ENCODE measurements around the gene AGER.
A peak's percentile ranks its signal among the peaks of the same experiment; 100 is the strongest.

The AGER gene

DNA sequence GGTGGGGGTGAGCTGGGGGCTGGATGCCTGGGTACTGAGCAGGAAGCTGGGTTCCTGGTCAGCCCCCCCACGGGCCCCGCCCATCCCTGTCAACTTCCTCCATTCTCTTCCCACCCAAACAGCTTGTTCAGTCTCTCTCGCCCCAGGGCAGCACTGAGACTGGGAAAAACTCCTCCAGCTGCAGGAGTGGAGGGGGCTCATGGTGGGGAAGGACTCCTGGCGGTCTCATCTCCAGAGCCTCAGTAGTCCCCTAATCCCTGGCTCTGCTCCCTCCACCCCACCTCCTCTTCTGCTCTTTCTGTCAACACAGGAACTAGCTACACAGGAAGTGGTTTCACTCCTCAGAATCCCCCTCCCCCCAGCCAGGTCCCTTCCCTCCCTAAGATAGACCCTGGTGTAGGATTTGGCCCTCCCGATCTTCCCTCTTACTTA, 8.6 kb upstream of the AGER start, which contains the start of gene GPSM3:
GPSM3 (minus strand) TSS at position 36 of the 432 bp plus-strand sequence. CDS start 130 bp downstream, outside the sequence.
- TF ChIP-seq, protein P1, sequence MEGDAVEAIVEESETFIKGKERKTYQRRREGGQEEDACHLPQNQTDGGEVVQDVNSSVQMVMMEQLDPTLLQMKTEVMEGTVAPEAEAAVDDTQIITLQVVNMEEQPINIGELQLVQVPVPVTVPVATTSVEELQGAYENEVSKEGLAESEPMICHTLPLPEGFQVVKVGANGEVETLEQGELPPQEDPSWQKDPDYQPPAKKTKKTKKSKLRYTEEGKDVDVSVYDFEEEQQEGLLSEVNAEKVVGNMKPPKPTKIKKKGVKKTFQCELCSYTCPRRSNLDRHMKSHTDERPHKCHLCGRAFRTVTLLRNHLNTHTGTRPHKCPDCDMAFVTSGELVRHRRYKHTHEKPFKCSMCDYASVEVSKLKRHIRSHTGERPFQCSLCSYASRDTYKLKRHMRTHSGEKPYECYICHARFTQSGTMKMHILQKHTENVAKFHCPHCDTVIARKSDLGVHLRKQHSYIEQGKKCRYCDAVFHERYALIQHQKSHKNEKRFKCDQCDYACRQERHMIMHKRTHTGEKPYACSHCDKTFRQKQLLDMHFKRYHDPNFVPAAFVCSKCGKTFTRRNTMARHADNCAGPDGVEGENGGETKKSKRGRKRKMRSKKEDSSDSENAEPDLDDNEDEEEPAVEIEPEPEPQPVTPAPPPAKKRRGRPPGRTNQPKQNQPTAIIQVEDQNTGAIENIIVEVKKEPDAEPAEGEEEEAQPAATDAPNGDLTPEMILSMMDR (IDR thresholded peaks at IDR 0.05; ENCODE audit: low read depth, low read length), result no peak
- DNase-seq, result no peak
- H3K4me3 ChIP-seq (ENCODE audit: low read depth, low read length), result no peak within 1 kb of the TSS
- no peak within 1 kb of the TSS for H3K27ac ChIP-seq
- H3K36me3 ChIP-seq, result peaks cover 13% of the 10 kb centered on the region
- H3K27me3 ChIP-seq (ENCODE audit: insufficient read depth, low read depth, severe bottlenecking), result no peaks in the 10 kb centered on the region
- no peaks in the 10 kb centered on the region for H3K9me3 ChIP-seq (ENCODE audit: severe bottlenecking)

DNA sequence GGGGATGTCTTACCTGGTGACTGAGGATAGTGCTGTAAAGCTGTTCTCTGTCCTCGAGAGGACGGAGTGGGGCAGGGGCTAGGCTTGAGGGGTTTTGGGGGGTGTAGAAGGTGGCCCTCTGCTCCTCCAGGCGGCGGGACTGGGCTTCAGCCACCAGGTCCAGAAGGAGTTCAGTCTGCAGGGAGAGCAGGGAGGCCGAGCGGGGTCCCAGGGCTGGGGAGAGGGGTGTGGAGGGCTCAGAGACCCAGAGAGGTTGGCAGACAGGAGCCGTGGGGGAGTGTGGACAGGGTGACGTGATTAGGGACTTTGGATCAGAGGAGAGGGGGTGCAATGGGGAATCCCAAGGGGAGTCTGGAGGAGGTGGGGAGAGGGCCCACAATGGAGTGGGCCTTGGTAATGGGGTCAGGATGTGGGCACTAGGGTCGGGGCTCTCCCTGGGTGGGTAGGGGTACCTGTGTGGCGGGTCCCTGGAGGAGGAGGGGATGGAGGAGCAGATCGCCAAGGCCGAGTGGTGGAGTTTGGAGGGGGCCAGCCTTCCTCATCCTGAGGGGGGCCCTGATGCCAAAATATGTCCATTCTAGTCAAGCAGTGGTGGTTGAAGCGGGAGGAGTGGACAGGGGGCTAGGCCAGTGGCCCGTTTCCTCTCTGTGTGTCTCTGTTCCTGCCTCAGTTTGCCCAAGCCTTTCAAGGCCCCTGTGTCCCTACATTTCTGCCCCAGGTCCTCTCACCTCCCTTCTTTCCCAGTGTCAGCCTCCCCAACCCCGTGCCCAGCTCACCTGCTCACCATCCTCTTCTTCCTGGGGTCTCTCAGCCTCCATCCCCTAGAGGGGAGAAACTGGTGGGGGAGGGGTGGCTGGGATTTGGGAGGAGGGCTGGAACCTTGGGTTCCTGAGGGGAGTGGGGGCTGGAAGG, 7.9 kb upstream of the AGER start:
- Histone ChIP-seq H3K27ac (no peak overlapping the region), H3K27me3 (ENCODE audit: insufficient read depth, low read depth, severe bottlenecking) (no peaks in the 10 kb centered on the region), H3K9me3 (ENCODE audit: severe bottlenecking) (no peaks in the 10 kb centered on the region), H3K4me3 (ENCODE audit: low read depth, low read length) (no peak overlapping the region), H3K36me3 (peaks cover 20% of the 10 kb centered on the region)
- DNase-seq, result no peak
- TF ChIP-seq, protein P1 (IDR thresholded peaks at IDR 0.05; ENCODE audit: low read depth, low read length), result no peak

- no peaks in the 10 kb centered on the region for H3K27me3 ChIP-seq (ENCODE audit: insufficient read depth, low read depth, severe bottlenecking)
- H3K27ac ChIP-seq, result peak overlapping the region; percentile 88
- H3K4me3 ChIP-seq (ENCODE audit: low read depth, low read length), result peak overlapping the region; percentile 53
- no peak for DNase-seq
- H3K9me3 ChIP-seq (ENCODE audit: severe bottlenecking), result no peaks in the 10 kb centered on the region
- H3K36me3 ChIP-seq, result peaks cover 27% of the 10 kb centered on the region
- TF ChIP-seq, protein P1 (IDR thresholded peaks at IDR 0.05; ENCODE audit: low read depth, low read length), result no peak
These were observed 7.0 kb upstream of the AGER start for GRCh38 chr6:32190911-32191677.

GRCh38 chr6:32190054-32190851, 6.2 kb upstream of the AGER start, which contains the start of gene PBX2:
TSS of gene PBX2 (minus strand) at chr6:32190202. CDS start at chr6:32189915, 287 bp downstream.
- peak within 1 kb of the TSS; percentile 53 for H3K4me3 ChIP-seq (ENCODE audit: low read depth, low read length)
- no peaks in the 10 kb centered on the region for H3K27me3 ChIP-seq (ENCODE audit: insufficient read depth, low read depth, severe bottlenecking)
- DNase-seq, result peak; percentile 97
- TF ChIP-seq, protein P1 (IDR thresholded peaks at IDR 0.05; ENCODE audit: low read depth, low read length), result 0 out of 2 replicates have a peak, but pooled peaks have one; percentile 8
- no peaks in the 10 kb centered on the region for H3K9me3 ChIP-seq (ENCODE audit: severe bottlenecking)
- peak within 1 kb of the TSS; percentile 88 for H3K27ac ChIP-seq
- peaks cover 27% of the 10 kb centered on the region for H3K36me3 ChIP-seq

GRCh38 chr6:32189742-32190053, 5.6 kb upstream of the AGER start:
- peak overlapping the region; percentile 88 for H3K27ac ChIP-seq

More at GRCh38 chr6:32189742-32190053, 5.6 kb upstream of the AGER start:
- TF ChIP-seq, protein P1 (IDR thresholded peaks at IDR 0.05; ENCODE audit: low read depth, low read length), result no peak
- Histone ChIP-seq H3K9me3 (ENCODE audit: severe bottlenecking) (no peaks in the 10 kb centered on the region), H3K4me3 (ENCODE audit: low read depth, low read length) (peak overlapping the region; percentile 53), H3K36me3 (peaks cover 27% of the 10 kb centered on the region), H3K27me3 (ENCODE audit: insufficient read depth, low read depth, severe bottlenecking) (no peaks in the 10 kb centered on the region)
- DNase-seq, result no peak
